HG03066 (cell line): ENCODE measurements around the gene NPM3.

Source experiments
- ATAC-seq: cut with Tn5 transposase; IDR thresholded peaks from one replicate; pipeline ENCODE4 v1.9.1; 2021; ENCODE audit warnings: low read depth; ENCODE audit not compliant: unreplicated experiment

NPM3 gene

DNA sequence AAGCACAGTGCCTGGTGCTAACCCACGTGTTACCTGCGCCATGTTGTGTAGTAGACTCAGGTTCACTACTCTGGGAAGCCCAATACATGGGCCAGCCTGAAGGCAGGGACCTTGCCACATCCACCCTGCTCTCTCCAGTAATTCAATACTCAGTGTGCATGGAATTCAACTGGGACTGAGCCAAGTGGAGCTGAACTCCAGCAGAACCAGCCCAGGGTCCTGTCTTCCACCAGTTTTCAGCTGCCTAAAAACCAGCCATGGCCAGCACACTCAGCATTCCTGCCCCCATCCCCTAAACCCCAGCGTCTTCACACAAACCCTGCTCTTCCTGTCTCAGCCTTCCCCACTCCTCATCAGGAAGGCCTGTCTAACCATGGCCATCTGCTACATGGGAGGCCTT, 22.7 kb downstream of the NPM3 start:
- no peak for ATAC-seq

DNA sequence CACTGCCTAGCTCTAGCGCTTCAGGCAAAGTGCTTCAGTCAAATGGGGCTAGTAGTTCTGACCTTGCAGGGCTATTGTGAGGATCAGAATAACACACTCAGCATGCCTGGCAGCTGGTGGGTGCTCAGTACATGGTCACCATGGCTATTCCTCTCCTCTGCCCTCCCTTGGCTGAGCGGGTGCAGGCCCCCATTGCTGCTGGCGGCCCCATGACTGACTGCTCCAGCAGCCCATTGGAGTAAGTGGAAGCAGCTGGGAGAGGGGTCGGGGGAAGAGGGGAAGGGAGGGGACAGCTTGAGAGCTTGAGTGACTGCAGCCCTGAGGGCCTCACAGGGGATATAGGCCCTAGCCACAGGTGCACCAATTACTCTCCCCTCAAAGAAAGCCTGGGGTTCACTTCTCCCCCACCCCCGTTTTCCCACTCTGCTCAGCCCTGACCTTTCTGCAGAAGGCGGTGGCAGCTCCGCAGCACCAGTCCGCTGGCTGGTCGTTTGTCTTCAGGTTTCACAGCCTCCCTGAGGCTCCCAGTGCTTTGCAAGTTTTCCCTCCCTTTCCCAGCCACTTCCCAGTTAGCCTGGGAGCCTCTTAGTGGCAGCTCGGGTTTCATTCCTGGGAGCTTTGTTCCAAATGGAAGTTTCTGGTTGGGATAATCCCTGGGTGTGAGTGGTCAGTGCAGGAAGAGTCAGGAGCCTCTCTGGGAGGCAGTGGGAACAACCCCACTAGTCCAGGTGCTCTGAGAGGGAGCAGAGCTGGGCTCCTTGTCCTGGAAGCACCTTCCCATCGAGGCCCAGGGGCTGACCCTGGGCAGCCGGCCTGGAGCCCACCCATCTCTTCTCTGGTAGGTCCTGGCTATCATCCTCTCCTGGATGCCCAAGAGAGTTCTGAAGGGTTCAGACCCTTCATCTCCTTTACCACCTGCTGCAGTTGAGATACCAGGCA, 23.7 kb downstream of the NPM3 start:
- ATAC-seq: no peak

DNA sequence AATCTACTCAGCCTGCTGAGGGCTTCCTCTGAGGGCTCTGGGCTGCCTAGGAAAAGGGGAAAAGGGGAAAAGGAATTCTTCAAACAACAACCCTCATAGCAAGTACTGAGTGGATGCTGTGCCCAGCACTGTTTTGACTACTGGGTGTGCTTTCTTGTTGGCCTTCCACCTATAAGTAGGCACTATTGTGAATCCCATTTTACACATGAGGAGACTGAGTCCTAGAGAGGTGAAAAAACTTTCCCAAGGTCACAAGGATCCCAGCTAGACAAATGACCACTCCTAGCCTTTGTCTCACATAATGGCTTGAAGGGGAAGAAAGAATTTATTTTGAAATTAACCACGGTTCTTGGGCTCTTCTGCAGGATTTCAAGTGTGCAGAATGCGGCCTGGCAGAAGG, 24.4 kb downstream of the NPM3 start:
- ATAC-seq: no peak

- ATAC-seq: no peak
These were observed 31.0 kb downstream of the NPM3 start for GRCh38 chr10:101752241-101752640.

GRCh38 chr10:101749047-101750016, 33.9 kb downstream of the NPM3 start:
- no peak for ATAC-seq

GRCh38 chr10:101748496-101748895, 34.8 kb downstream of the NPM3 start:
- no peak for ATAC-seq

GRCh38 chr10:101745074-101745696, 38.1 kb downstream of the NPM3 start:
- ATAC-seq: no peak

GRCh38 chr10:101744267-101744666, 39.0 kb downstream of the NPM3 start:
- no peak for ATAC-seq

DNA sequence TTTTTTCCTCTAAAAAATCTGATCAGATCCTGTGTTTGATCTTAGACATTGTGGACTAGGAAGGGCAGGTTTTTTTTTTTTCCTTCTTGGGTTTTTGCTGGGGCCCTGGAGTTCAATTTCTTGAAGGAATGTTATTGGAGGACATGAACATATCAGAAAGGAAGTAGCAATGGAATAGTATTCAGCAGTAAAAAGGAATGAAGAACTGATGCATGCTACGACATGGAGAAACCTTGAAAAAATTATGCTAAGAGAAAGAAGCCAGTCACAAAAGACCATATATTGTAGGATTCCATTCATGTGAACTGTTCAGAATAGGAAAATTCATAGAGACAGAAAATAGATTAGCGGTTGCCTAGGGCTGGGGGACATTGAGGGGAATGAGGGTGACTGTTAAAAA, 41.3 kb downstream of the NPM3 start:
- ATAC-seq: no peak

DNA sequence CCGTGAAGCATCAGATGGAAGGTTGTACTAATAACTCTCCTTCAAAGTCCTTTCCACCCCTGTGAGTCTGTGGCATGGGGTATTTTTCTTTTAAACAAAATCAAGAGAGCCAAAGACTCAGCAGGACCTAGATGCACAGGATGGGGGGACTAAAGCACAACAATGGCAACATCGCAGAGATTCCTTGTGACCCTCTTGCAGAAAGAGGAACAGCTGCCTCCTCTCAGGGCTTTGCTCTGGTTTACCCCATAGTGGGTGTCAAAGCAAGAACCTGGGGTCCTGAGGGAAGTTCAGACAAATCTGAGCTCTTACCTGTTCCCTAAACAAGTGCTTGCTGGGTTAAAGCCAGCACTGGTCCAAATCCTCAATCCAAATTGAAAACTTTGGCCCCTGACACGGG, 46.6 kb downstream of the NPM3 start:
- ATAC-seq: no peak

DNA sequence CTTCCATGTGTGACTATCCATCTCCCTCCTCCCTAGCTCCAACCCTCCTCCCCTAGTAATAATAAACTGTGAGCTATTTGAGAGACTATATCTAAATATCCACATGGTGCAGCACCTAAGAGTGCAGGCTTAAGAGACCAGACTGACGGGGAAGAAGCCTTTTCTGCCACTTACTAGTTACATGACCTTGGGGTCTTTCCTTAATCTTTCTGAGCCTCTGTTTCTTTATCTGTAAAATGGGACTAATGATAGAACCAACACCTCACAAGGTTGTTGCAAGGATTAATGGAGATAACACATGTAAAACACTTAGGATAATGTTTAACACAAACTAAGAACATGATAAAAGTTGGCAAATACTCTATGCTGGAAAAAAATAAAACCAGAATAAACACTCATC, 51.1 kb downstream of the NPM3 start:
- no peak for ATAC-seq
